HEK293 (cell line): Measurements from ENCODE around the gene FOXN4.

ENCODE experiments used
- CTCF ChIA-PET: fragments of 350-600 bp; formaldehyde crosslinking; extraction: SDS; loops from one replicate; lab custom pipeline; 2021; ENCODE audit warnings: antibody characterized with exemption; lab: Yijun Ruan, JAX
- POLR2A ChIA-PET: fragments of 300-600 bp; formaldehyde crosslinking; extraction: SDS; loops from one replicate; lab custom pipeline; 2020; ENCODE audit warnings: antibody characterized with exemption, inconsistent platforms; lab: Yijun Ruan, JAX
- H3K27ac ChIP-seq: fragments of 200-500 bp; sonication (Bioruptor generic); 2 replicates; pipeline ENCODE4 v1.5.1; 2014; ENCODE audit warnings: low read depth, low read length, control low read depth, inconsistent platforms; ENCODE audit errors: extremely low read depth
- H3K36me3 ChIP-seq, 2 experiments: fragments of 200-500 bp in 1 of 2; sonication (Bioruptor generic) in 1 of 2; 1 replicate in 1 of 2; 2 replicates in 1 of 2; pipeline ENCODE4 v1.5.1; 2014 to 2017; ENCODE audit warnings: inconsistent platforms in 2 of 2, low read length in 2 of 2; ENCODE audit not compliant: control insufficient read depth in 2 of 2, insufficient read depth in 1 of 2
- H3K4me1 ChIP-seq: fragments of 200-500 bp; sonication (Bioruptor generic); 2 replicates; pipeline ENCODE4 v1.5.1; 2014; ENCODE audit warnings: mild to moderate bottlenecking, low read length, inconsistent platforms; ENCODE audit not compliant: control insufficient read depth, insufficient read depth
- H3K4me3 ChIP-seq: 2 replicates; pipeline ENCODE4 v1.5.1; 2011; ENCODE audit warnings: low read depth, mild to moderate bottlenecking, control low read depth, low read length, moderate library complexity
- H3K9me3 ChIP-seq: fragments of 200-500 bp; sonication (Bioruptor generic); 2 replicates; pipeline ENCODE4 v1.5.1; 2014; ENCODE audit warnings: low read depth, low read length, inconsistent platforms; ENCODE audit not compliant: control insufficient read depth, insufficient read depth
- CTCF ChIP-seq: fragments of 450-650 bp; formaldehyde crosslinking; IDR thresholded peaks from 2 replicates; pipeline ENCODE4 v1.5.1; 2016; ENCODE audit warnings: missing biosample characterization, missing genetic modification characterization
- GLIS1 ChIP-seq: fragments of 450-650 bp; formaldehyde crosslinking; IDR thresholded peaks from 2 replicates; pipeline ENCODE4 v1.5.1; 2016; ENCODE audit warnings: missing biosample characterization, missing genetic modification characterization
- IKZF3 ChIP-seq: fragments of 450-650 bp; IDR thresholded peaks from 2 replicates; pipeline ENCODE4 v1.5.0; 2018; ENCODE audit warnings: missing biosample characterization, mild to moderate bottlenecking, missing genetic modification characterization, moderate library complexity
- KLF8 ChIP-seq: fragments of 450-650 bp; formaldehyde crosslinking; IDR thresholded peaks from 2 replicates; pipeline ENCODE4 v1.5.1; 2016; ENCODE audit warnings: missing biosample characterization, missing genetic modification characterization
- PBX3 ChIP-seq: sonication (generic); formaldehyde crosslinking; IDR thresholded peaks from 2 replicates; pipeline ENCODE4 v1.8.1; 2022; ENCODE audit warnings: mild to moderate bottlenecking, moderate library complexity, missing genetic modification reagents
- PRDM6 ChIP-seq: fragments of 450-650 bp; formaldehyde crosslinking; IDR thresholded peaks from 2 replicates; pipeline ENCODE4 v1.5.1; 2017; ENCODE audit warnings: missing biosample characterization, missing genetic modification characterization
- SCRT1 ChIP-seq: fragments of 450-650 bp; formaldehyde crosslinking; IDR thresholded peaks from 2 replicates; pipeline ENCODE4 v1.5.1; 2016; ENCODE audit warnings: missing biosample characterization, missing genetic modification characterization, borderline replicate concordance
- ZBTB20 ChIP-seq: fragments of 450-650 bp; formaldehyde crosslinking; IDR thresholded peaks from 2 replicates; pipeline ENCODE4 v1.5.1; 2016; ENCODE audit warnings: missing biosample characterization, missing genetic modification characterization
- ZBTB44 ChIP-seq: fragments of 450-650 bp; IDR thresholded peaks from 2 replicates; pipeline ENCODE4 v1.5.1; 2018; ENCODE audit warnings: missing biosample characterization, mild to moderate bottlenecking, missing genetic modification characterization
- ZBTB8A ChIP-seq: fragments of 450-650 bp; formaldehyde crosslinking; IDR thresholded peaks from 2 replicates; pipeline ENCODE4 v1.5.1; 2016; ENCODE audit warnings: missing biosample characterization, missing genetic modification characterization
- ZFP3 ChIP-seq: fragments of 450-650 bp; formaldehyde crosslinking; IDR thresholded peaks from 2 replicates; pipeline ENCODE4 v1.5.1; 2016; ENCODE audit warnings: low read depth, missing biosample characterization, missing genetic modification characterization
- ZNF211 ChIP-seq: fragments of 450-650 bp; formaldehyde crosslinking; IDR thresholded peaks from 2 replicates; pipeline ENCODE4 v1.5.1; 2016; ENCODE audit warnings: low read depth, missing biosample characterization, missing genetic modification characterization
- ZNF23 ChIP-seq: fragments of 450-650 bp; formaldehyde crosslinking; IDR thresholded peaks from 2 replicates; pipeline ENCODE4 v1.5.1; 2016; ENCODE audit warnings: missing biosample characterization, missing genetic modification characterization, borderline replicate concordance
- ZNF37A ChIP-seq: fragments of 450-650 bp; IDR thresholded peaks from 2 replicates; pipeline ENCODE4 v1.5.1; 2018; ENCODE audit warnings: missing biosample characterization, missing genetic modification characterization
- ZNF423 ChIP-seq: fragments of 450-650 bp; formaldehyde crosslinking; IDR thresholded peaks from 2 replicates; pipeline ENCODE4 v1.5.1; 2016; ENCODE audit warnings: missing biosample characterization, missing genetic modification characterization
- ZNF48 ChIP-seq: fragments of 450-650 bp; formaldehyde crosslinking; IDR thresholded peaks from 2 replicates; pipeline ENCODE4 v1.5.1; 2016; ENCODE audit warnings: missing biosample characterization, missing genetic modification characterization
- ZNF488 ChIP-seq: fragments of 450-650 bp; formaldehyde crosslinking; IDR thresholded peaks from 2 replicates; pipeline ENCODE4 v1.5.1; 2016; ENCODE audit warnings: missing biosample characterization, missing genetic modification characterization
- ZNF501 ChIP-seq: fragments of 450-650 bp; formaldehyde crosslinking; IDR thresholded peaks from 2 replicates; pipeline ENCODE4 v1.5.1; 2016; ENCODE audit warnings: missing biosample characterization, missing genetic modification characterization
- ZNF521 ChIP-seq: fragments of 450-650 bp; formaldehyde crosslinking; IDR thresholded peaks from 2 replicates; pipeline ENCODE4 v1.5.1; 2017; ENCODE audit warnings: missing biosample characterization, mild to moderate bottlenecking, missing genetic modification characterization
- ZNF555 ChIP-seq: fragments of 450-650 bp; formaldehyde crosslinking; conservative IDR thresholded peaks from 2 replicates; pipeline ENCODE4 v1.5.1; 2017; ENCODE audit warnings: missing biosample characterization, mild to moderate bottlenecking, missing genetic modification characterization, inconsistent platforms
- ZNF585B ChIP-seq: fragments of 450-650 bp; formaldehyde crosslinking; IDR thresholded peaks from 2 replicates; pipeline ENCODE4 v1.5.1; 2016; ENCODE audit warnings: missing biosample characterization, missing genetic modification characterization
- ZNF600 ChIP-seq: fragments of 450-650 bp; formaldehyde crosslinking; IDR thresholded peaks from 2 replicates; pipeline ENCODE4 v1.5.1; 2016; ENCODE audit warnings: missing biosample characterization, missing genetic modification characterization
- ZNF645 ChIP-seq: fragments of 450-650 bp; formaldehyde crosslinking; IDR thresholded peaks from 2 replicates; pipeline ENCODE4; 2016; ENCODE audit warnings: missing biosample characterization, missing genetic modification characterization
- ZNF704 ChIP-seq: fragments of 450-650 bp; formaldehyde crosslinking; IDR thresholded peaks from 2 replicates; pipeline ENCODE4 v1.5.1; 2016; ENCODE audit warnings: missing biosample characterization, missing genetic modification characterization
- ZNF777 ChIP-seq: fragments of 450-650 bp; formaldehyde crosslinking; IDR thresholded peaks from 2 replicates; pipeline ENCODE4 v1.5.1; 2017; ENCODE audit warnings: missing biosample characterization, missing genetic modification characterization, borderline replicate concordance
- ZNF830 ChIP-seq: fragments of 450-650 bp; IDR thresholded peaks from 2 replicates; pipeline ENCODE4 v1.5.0; 2018; ENCODE audit warnings: missing biosample characterization, missing genetic modification characterization, low read depth, mild to moderate bottlenecking, moderate library complexity
- ZNF843 ChIP-seq: fragments of 450-650 bp; formaldehyde crosslinking; IDR thresholded peaks from 2 replicates; pipeline ENCODE4 v1.5.1; 2016; ENCODE audit warnings: missing biosample characterization, missing genetic modification characterization
- ZSCAN23 ChIP-seq: fragments of 450-650 bp; formaldehyde crosslinking; IDR thresholded peaks from 2 replicates; pipeline ENCODE4 v1.5.1; 2016; ENCODE audit warnings: missing biosample characterization, missing genetic modification characterization
- ZSCAN30 ChIP-seq: fragments of 450-650 bp; IDR thresholded peaks from 2 replicates; pipeline ENCODE4 v1.5.1; 2018; ENCODE audit warnings: missing biosample characterization, mild to moderate bottlenecking, missing genetic modification characterization, moderate library complexity

Gene FOXN4

GRCh38 chr12:109307051-109307450 is 2.0 kb downstream of the FOXN4 start:
- Histone ChIP-seq H3K9me3 (no peaks in the 10 kb centered on the region), H3K4me1 (peaks cover 18% of the 10 kb centered on the region), H3K36me3 (no peaks in the 10 kb centered on the region), H3K27ac (no peak overlapping the region), H3K4me3 (no peak overlapping the region)
- POLR2A ChIA-PET = no interaction called here
- CTCF ChIA-PET = interaction anchor here (1.0 kb wide), 1 partner anchor 78 kb away, joined by 3 read pairs; no protein-coding TSS in a partner anchor
- TF ChIP-seq ZSCAN23 (tag by site-specific recombination) (no peak), ZNF211 (tag by site-specific recombination) (no peak), ZBTB44 (0 out of 2 replicates have a peak, but pooled peaks have one; percentile 49), ZNF843 (tag by site-specific recombination) (no peak), ZNF23 (tag by site-specific recombination) (no peak), ZNF704 (tag by site-specific recombination) (no peak), ZNF37A (tag by site-specific recombination) (no peak), ZNF501 (tag by site-specific recombination) (no peak), ZNF521 (tag by site-specific recombination) (no peak), KLF8 (no peak), ZNF600 (tag by site-specific recombination) (peak; percentile 42), ZNF423 (peak; percentile 73), PRDM6 (tag by site-specific recombination) (no peak), ZNF830 (tag by site-specific recombination) (no peak), ZSCAN30 (tag by site-specific recombination) (no peak), ZNF585B (tag by site-specific recombination) (no peak), ZNF488 (no peak), IKZF3 (tag by site-specific recombination) (peak; percentile 20; the same call in 1 of the 2 replicates), ZNF48 (no peak), ZNF555 (tag by site-specific recombination) (no peak), ZBTB20 (peak; percentile 41; the same call in 1 of the 2 replicates), GLIS1 (tag by site-specific recombination) (peak; percentile 75), SCRT1 (no peak), ZFP3 (tag by site-specific recombination) (no peak), ZBTB8A (tag by site-specific recombination) (no peak; the same call in 1 of the 2 replicates), ZNF777 (no peak), CTCF (no peak), ZNF645 (no peak), PBX3 (no peak)
